ENCODE measurements around the gene SYNJ2BP. TPM values are rescaled to one million over a fixed set of nuclear protein-coding genes. Genes with fewer than 3 reads are reported as not detected.

SYNJ2BP gene, protein sequence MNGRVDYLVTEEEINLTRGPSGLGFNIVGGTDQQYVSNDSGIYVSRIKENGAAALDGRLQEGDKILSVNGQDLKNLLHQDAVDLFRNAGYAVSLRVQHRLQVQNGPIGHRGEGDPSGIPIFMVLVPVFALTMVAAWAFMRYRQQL
- 1.3 TPM for polyA plus RNA-seq (2012; ENCODE audit: insufficient read length, low read depth)

- TF ChIP-seq REST (IDR thresholded peaks at IDR 0.05; ENCODE audit: insufficient read depth in 1 of 2, low read depth in 2 of 2, low read length in 2 of 2) (no peak), POLR2AphosphoS5 (IDR thresholded peaks at IDR 0.05; ENCODE audit: low read depth, low read length) (peak; percentile 59), SIN3A (IDR thresholded peaks at IDR 0.05; ENCODE audit: borderline replicate concordance, insufficient read depth, low read length) (no peak)
These were observed at the start of gene SYNJ2BP for GRCh38 chr14:70416725-70417349. Gene SYNJ2BP (minus strand): TSS chr14:70417090. CDS start chr14:70416963, 127 bp downstream.

DNA sequence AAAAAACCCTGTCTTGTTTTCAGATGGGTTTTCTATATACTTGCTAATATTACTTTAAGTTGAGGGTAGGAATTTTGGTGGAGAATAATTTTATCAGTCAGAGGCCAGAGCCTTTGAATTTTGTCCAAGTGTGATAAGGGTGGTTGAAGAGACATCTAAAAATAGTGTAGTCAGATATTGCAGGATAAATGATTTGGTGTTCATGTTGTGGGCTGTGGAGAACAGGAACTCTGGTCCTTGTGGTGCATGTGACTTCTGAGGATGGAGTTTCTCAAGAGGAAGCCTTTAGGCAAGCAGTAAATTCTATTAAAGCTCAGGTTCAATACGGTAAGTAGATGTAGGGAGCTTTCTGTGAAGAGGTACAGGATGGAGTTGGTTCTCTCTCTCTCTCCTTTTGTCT, 37.8 kb upstream of the SYNJ2BP start:
- TF ChIP-seq SIN3A (IDR thresholded peaks at IDR 0.05; ENCODE audit: borderline replicate concordance, insufficient read depth, low read length) (no peak), TAF1 (IDR thresholded peaks at IDR 0.05; ENCODE audit: borderline replicate concordance, insufficient read depth, low read length) (no peak), REST (IDR thresholded peaks at IDR 0.05; ENCODE audit: insufficient read depth in 1 of 2, low read depth in 2 of 2, low read length in 2 of 2) (no peak), FOXP2 (optimal IDR thresholded peaks at IDR 0.05; ENCODE audit: borderline replicate concordance, extremely low read depth, extremely low read length, insufficient read depth) (no peak), POLR2AphosphoS5 (IDR thresholded peaks at IDR 0.05; ENCODE audit: low read depth, low read length) (no peak)

DNA sequence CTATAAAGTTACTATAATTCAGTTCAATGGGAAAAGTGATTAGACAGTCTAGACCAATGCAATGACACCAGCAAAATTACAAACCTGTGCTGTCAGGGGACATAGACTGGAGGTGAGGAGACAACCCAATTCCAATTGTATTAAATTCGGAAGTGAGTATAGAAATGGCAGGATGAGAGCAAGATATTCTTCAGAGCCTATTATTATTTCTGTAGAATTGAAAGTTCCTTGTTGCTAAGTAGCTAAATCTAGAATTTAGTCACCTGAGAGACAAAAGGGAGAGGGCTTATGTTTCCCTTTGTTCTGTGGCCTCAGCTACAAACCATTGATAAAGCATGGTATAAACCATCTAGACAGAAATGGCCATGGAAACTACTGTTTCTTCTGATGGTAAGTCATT, 35.0 kb upstream of the SYNJ2BP start, which contains the start of gene ADAM21:
Gene ADAM21, plus strand, starts transcription at position 301 of the 400 bp plus-strand sequence. CDS start 5,326 bp downstream, outside the sequence.
- TF ChIP-seq REST (IDR thresholded peaks at IDR 0.05; ENCODE audit: insufficient read depth in 1 of 2, low read depth in 2 of 2, low read length in 2 of 2) (no peak), SIN3A (IDR thresholded peaks at IDR 0.05; ENCODE audit: borderline replicate concordance, insufficient read depth, low read length) (no peak), FOXP2 (optimal IDR thresholded peaks at IDR 0.05; ENCODE audit: borderline replicate concordance, extremely low read depth, extremely low read length, insufficient read depth) (no peak), POLR2AphosphoS5 (IDR thresholded peaks at IDR 0.05; ENCODE audit: low read depth, low read length) (no peak), TAF1 (IDR thresholded peaks at IDR 0.05; ENCODE audit: borderline replicate concordance, insufficient read depth, low read length) (no peak)

- no peak for TF ChIP-seq REST (IDR thresholded peaks at IDR 0.05; ENCODE audit: insufficient read depth in 1 of 2, low read depth in 2 of 2, low read length in 2 of 2)
- TF ChIP-seq TAF1 (IDR thresholded peaks at IDR 0.05; ENCODE audit: borderline replicate concordance, insufficient read depth, low read length): no peak
- TF ChIP-seq POLR2AphosphoS5 (IDR thresholded peaks at IDR 0.05; ENCODE audit: low read depth, low read length): no peak
- TF ChIP-seq FOXP2 (optimal IDR thresholded peaks at IDR 0.05; ENCODE audit: borderline replicate concordance, extremely low read depth, extremely low read length, insufficient read depth): no peak
- TF ChIP-seq SIN3A (IDR thresholded peaks at IDR 0.05; ENCODE audit: borderline replicate concordance, insufficient read depth, low read length): no peak
These were observed 31.9 kb upstream of the SYNJ2BP start for GRCh38 chr14:70448633-70449340.
